Measurements from ENCODE around the gene TRIP6. TPM values are rescaled to one million over a fixed set of nuclear protein-coding genes. Genes with fewer than 3 reads are reported as not detected.

TRIP6 gene
- total RNA-seq, 2 donors from 2014 or later: 107 to 114 TPM

DNA sequence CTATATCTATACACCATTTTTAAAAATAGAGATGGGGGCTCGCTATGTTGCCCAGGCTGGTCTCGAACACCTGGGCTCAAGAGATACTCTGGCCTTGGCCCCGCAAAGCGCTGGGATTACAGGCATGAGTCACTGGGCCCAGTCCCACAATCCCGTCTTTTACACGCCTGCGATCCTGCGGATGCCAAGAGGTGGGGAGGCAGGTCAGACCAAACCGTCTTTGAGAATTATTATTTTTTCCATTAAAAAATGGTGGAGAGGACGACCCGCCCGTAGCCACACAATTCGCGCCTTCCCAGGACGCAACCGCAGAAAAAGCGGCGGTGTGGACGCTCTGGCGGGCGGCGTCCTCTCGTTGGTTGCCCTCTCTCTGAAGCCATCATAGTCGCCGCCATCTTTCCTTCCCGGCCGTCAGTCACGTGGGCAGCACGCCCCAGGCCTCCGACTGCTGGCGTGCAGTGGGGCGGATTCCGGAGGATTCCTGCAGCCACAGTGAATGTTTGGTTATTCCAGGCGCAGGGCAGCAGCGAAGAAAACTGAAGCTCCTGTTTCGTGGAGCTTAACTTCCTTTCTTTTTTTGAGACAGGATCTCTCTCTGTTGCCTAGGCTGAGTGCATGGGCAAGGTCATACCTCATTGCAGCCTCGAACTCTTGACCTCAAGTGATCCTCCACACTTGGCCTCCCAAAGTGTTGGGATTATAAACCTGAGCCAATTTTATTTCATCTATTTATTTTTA is 29.9 kb upstream of the TRIP6 start:
- H3K9me3 ChIP-seq (ENCODE audit: control insufficient read depth, low read length): no peaks in the 10 kb centered on the region
- H3K4me1 ChIP-seq (ENCODE audit: control insufficient read depth, insufficient read depth, low read length): peaks cover 5% of the 10 kb centered on the region
- peaks cover 21% of the 10 kb centered on the region for H3K4me1 Mint-ChIP-seq
- H3K27ac ChIP-seq (ENCODE audit: low read depth, low read length): peak overlapping the region; percentile 59
- peak overlapping the region; percentile 77 for H3K4me3 ChIP-seq (ENCODE audit: low read length)
- H3K36me3 ChIP-seq (ENCODE audit: control insufficient read depth, insufficient read depth, low read length): no peaks in the 10 kb centered on the region
- H3K27ac Mint-ChIP-seq: peak overlapping the region; percentile 99
- H3K9me3 Mint-ChIP-seq: peaks cover 9% of the 10 kb centered on the region
- H3K27me3 Mint-ChIP-seq (ENCODE audit: insufficient read depth): no peaks in the 10 kb centered on the region
- 4 to 5% methylated on average over 32 to 37 of the region's 37 CpGs for WGBS, 2 experiments (ENCODE audit: insufficient coverage in 1 of 2, insufficient read length in 1 of 2)
- TF ChIP-seq, protein P1, sequence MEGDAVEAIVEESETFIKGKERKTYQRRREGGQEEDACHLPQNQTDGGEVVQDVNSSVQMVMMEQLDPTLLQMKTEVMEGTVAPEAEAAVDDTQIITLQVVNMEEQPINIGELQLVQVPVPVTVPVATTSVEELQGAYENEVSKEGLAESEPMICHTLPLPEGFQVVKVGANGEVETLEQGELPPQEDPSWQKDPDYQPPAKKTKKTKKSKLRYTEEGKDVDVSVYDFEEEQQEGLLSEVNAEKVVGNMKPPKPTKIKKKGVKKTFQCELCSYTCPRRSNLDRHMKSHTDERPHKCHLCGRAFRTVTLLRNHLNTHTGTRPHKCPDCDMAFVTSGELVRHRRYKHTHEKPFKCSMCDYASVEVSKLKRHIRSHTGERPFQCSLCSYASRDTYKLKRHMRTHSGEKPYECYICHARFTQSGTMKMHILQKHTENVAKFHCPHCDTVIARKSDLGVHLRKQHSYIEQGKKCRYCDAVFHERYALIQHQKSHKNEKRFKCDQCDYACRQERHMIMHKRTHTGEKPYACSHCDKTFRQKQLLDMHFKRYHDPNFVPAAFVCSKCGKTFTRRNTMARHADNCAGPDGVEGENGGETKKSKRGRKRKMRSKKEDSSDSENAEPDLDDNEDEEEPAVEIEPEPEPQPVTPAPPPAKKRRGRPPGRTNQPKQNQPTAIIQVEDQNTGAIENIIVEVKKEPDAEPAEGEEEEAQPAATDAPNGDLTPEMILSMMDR (conservative IDR thresholded peaks at IDR 0.05): no peak
- H3K27me3 ChIP-seq (ENCODE audit: control insufficient read depth, insufficient read depth, low read length, poor library complexity, severe bottlenecking): no peaks in the 10 kb centered on the region
- peak; percentile 97 for DNase-seq
- peak overlapping the region; percentile 64 for H3K4me3 Mint-ChIP-seq
- peak overlapping the region; percentile 76 for H3K9ac ChIP-seq (ENCODE audit: extremely low read depth, low read length, poor library complexity, severe bottlenecking)
- peaks cover 12% of the 10 kb centered on the region for H3K36me3 Mint-ChIP-seq (ENCODE audit: low read depth)

- WGBS, 2 experiments (ENCODE audit: insufficient coverage in 1 of 2, insufficient read length in 1 of 2): 96% methylated on average over 15 to 18 of the region's 18 CpGs
- DNase-seq: no peak
- Mint-ChIP-seq H3K4me1 (peaks cover 21% of the 10 kb centered on the region), H3K27me3 (ENCODE audit: insufficient read depth) (no peaks in the 10 kb centered on the region), H3K9me3 (peaks cover 4% of the 10 kb centered on the region), H3K4me3 (no peak overlapping the region), H3K27ac (no peak overlapping the region), H3K36me3 (ENCODE audit: low read depth) (peaks cover 7% of the 10 kb centered on the region)
- TF ChIP-seq, protein P1 (conservative IDR thresholded peaks at IDR 0.05): no peak
- Histone ChIP-seq H3K9ac (ENCODE audit: extremely low read depth, low read length, poor library complexity, severe bottlenecking) (no peak overlapping the region), H3K27me3 (ENCODE audit: control insufficient read depth, insufficient read depth, low read length, poor library complexity, severe bottlenecking) (no peaks in the 10 kb centered on the region), H3K9me3 (ENCODE audit: control insufficient read depth, low read length) (no peaks in the 10 kb centered on the region), H3K4me1 (ENCODE audit: control insufficient read depth, insufficient read depth, low read length) (peaks cover 5% of the 10 kb centered on the region), H3K36me3 (ENCODE audit: control insufficient read depth, insufficient read depth, low read length) (no peaks in the 10 kb centered on the region), H3K4me3 (ENCODE audit: low read length) (no peak overlapping the region), H3K27ac (ENCODE audit: low read depth, low read length) (no peak overlapping the region)
Measured at GRCh38 chr7:100839361-100839760, 27.8 kb upstream of the TRIP6 start.

GRCh38 chr7:100840470-100841100 is 26.6 kb upstream of the TRIP6 start:
- DNase-seq: peak; percentile 36
- Mint-ChIP-seq H3K36me3 (ENCODE audit: low read depth) (peaks cover 6% of the 10 kb centered on the region), H3K27ac (peak overlapping the region; percentile 77), H3K27me3 (ENCODE audit: insufficient read depth) (no peaks in the 10 kb centered on the region), H3K4me1 (peaks cover 20% of the 10 kb centered on the region), H3K4me3 (no peak overlapping the region), H3K9me3 (peaks cover 2% of the 10 kb centered on the region)
- no peak overlapping the region for H3K9ac ChIP-seq (ENCODE audit: extremely low read depth, low read length, poor library complexity, severe bottlenecking)
- H3K4me1 ChIP-seq (ENCODE audit: control insufficient read depth, insufficient read depth, low read length): peaks cover 5% of the 10 kb centered on the region
- no peak overlapping the region for H3K27ac ChIP-seq (ENCODE audit: low read depth, low read length)
- no peaks in the 10 kb centered on the region for H3K36me3 ChIP-seq (ENCODE audit: control insufficient read depth, insufficient read depth, low read length)
- TF ChIP-seq, protein P1 (conservative IDR thresholded peaks at IDR 0.05): no peak
- no peak overlapping the region for H3K4me3 ChIP-seq (ENCODE audit: low read length)
- H3K27me3 ChIP-seq (ENCODE audit: control insufficient read depth, insufficient read depth, low read length, poor library complexity, severe bottlenecking): no peaks in the 10 kb centered on the region
- 44 to 70% methylated on average over 2 to 7 of the region's 8 CpGs for WGBS, 2 experiments (ENCODE audit: insufficient coverage in 1 of 2, insufficient read length in 1 of 2)
- H3K9me3 ChIP-seq (ENCODE audit: control insufficient read depth, low read length): no peaks in the 10 kb centered on the region

All from endodermal cell (in vitro differentiated cells).